H9 (cell line): Measurements from ENCODE around the gene RPL22L1. TPM values are rescaled to one million over a fixed set of nuclear protein-coding genes. Genes with fewer than 3 reads are reported as not detected.

Experiments
- DNase-seq: peaks from one replicate; pipeline ENCODE4 v3.0.0-alpha.2; 2017
- H2AFZ ChIP-seq: one replicate; pipeline ENCODE4 v1.6.1; 2013; ENCODE audit warnings: mild to moderate bottlenecking, low read length, control low read depth, moderate library complexity
- H2AK5ac ChIP-seq: 2 replicates; pipeline ENCODE4 v1.6.1; 2013; ENCODE audit warnings: low read length, control low read depth, mixed read lengths; ENCODE audit not compliant: insufficient read length
- H2BK120ac ChIP-seq: one replicate; pipeline ENCODE4 v1.6.1; 2013; ENCODE audit warnings: low read depth, mild to moderate bottlenecking, low read length, control low read depth, inconsistent platforms; ENCODE audit not compliant: poor library complexity, severe bottlenecking
- H2BK12ac ChIP-seq: 2 replicates; pipeline ENCODE4 v1.6.1; 2013; ENCODE audit warnings: low read length, control low read depth, mixed read lengths, low read depth; ENCODE audit not compliant: insufficient read length
- H2BK15ac ChIP-seq: 2 replicates; pipeline ENCODE4 v1.6.1; 2013; ENCODE audit warnings: low read depth, low read length, control low read depth
- H2BK20ac ChIP-seq: one replicate; pipeline ENCODE4 v1.6.1; 2013; ENCODE audit warnings: low read depth, mild to moderate bottlenecking, low read length, control low read depth, inconsistent platforms; ENCODE audit not compliant: poor library complexity, severe bottlenecking
- H2BK5ac ChIP-seq: 2 replicates; pipeline ENCODE4 v1.6.1; 2013; ENCODE audit warnings: low read length, control low read depth, mixed read lengths; ENCODE audit not compliant: insufficient read length
- H3K14ac ChIP-seq: 2 replicates; pipeline ENCODE4 v1.6.1; 2013; ENCODE audit warnings: low read length, control low read depth; ENCODE audit not compliant: insufficient read depth
- H3K18ac ChIP-seq: 2 replicates; pipeline ENCODE4 v1.6.1; 2013; ENCODE audit warnings: low read depth, mild to moderate bottlenecking, mixed read lengths, low read length, control low read depth; ENCODE audit not compliant: insufficient read length
- H3K23ac ChIP-seq: 2 replicates; pipeline ENCODE4 v1.6.1; 2013; ENCODE audit warnings: low read length, control low read depth, mixed read lengths, low read depth; ENCODE audit not compliant: insufficient read length
- H3K23me2 ChIP-seq: 2 replicates; pipeline ENCODE4 v1.6.1; 2013; ENCODE audit warnings: low read depth, mild to moderate bottlenecking, mixed read lengths, low read length, control low read depth; ENCODE audit not compliant: insufficient read length, poor library complexity, severe bottlenecking
- H3K27ac ChIP-seq: 2 replicates; pipeline ENCODE4 v1.5.1; 2013; ENCODE audit warnings: low read length, control low read depth, mixed read lengths, low read depth; ENCODE audit not compliant: insufficient read length
- H3K27me3 ChIP-seq: 2 replicates; pipeline ENCODE4 v1.6.1; 2013; ENCODE audit warnings: low read length, control low read depth, inconsistent platforms; ENCODE audit not compliant: insufficient read depth
- H3K4ac ChIP-seq: 2 replicates; pipeline ENCODE4 v1.6.1; 2013; ENCODE audit warnings: low read depth, mild to moderate bottlenecking, control low read depth, inconsistent platforms, low read length, moderate library complexity
- H3K4me1 ChIP-seq: 2 replicates; pipeline ENCODE4 v1.6.1; 2013; ENCODE audit warnings: low read length, control low read depth, inconsistent platforms; ENCODE audit not compliant: insufficient read depth
- H3K4me2 ChIP-seq: 2 replicates; pipeline ENCODE4 v1.6.1; 2013; ENCODE audit warnings: low read length, control low read depth, mixed read lengths; ENCODE audit not compliant: insufficient read length, insufficient read depth
- H3K56ac ChIP-seq: 2 replicates; pipeline ENCODE4 v1.6.1; 2013; ENCODE audit warnings: low read depth, mild to moderate bottlenecking, mixed read lengths, low read length, control low read depth; ENCODE audit not compliant: insufficient read length
- H3K79me1 ChIP-seq: 2 replicates; pipeline ENCODE4 v1.6.1; 2013; ENCODE audit warnings: low read depth, mild to moderate bottlenecking, moderate library complexity, low read length, control low read depth, inconsistent platforms; ENCODE audit not compliant: insufficient read depth, poor library complexity, severe bottlenecking
- H3K79me2 ChIP-seq: 2 replicates; pipeline ENCODE4 v1.6.1; 2013; ENCODE audit warnings: low read length, control low read depth, inconsistent platforms; ENCODE audit not compliant: insufficient read depth
- H3K9ac ChIP-seq: 2 replicates; pipeline ENCODE4 v1.6.1; 2013; ENCODE audit warnings: low read length, control low read depth, mixed read lengths; ENCODE audit not compliant: insufficient read length; ENCODE audit errors: extremely low read depth
- H3K9me3 ChIP-seq: one replicate; pipeline ENCODE4 v1.6.1; 2013; ENCODE audit warnings: low read depth, low read length, inconsistent platforms; ENCODE audit not compliant: control insufficient read depth
- H3T11ph ChIP-seq: one replicate; pipeline ENCODE4 v1.6.1; 2013; ENCODE audit warnings: mild to moderate bottlenecking, low read length, control low read depth, inconsistent platforms
- H4K20me1 ChIP-seq: one replicate; pipeline ENCODE4 v1.6.1; 2013; ENCODE audit not compliant: control insufficient read depth, insufficient read length, insufficient read depth
- H4K5ac ChIP-seq: 2 replicates; pipeline ENCODE4 v1.6.1; 2013; ENCODE audit warnings: low read depth, mild to moderate bottlenecking, mixed read lengths, low read length, control low read depth; ENCODE audit not compliant: insufficient read length
- H4K8ac ChIP-seq: replicated peaks from 2 replicates; pipeline ENCODE4 v1.6.1; 2013; ENCODE audit warnings: low read length, control low read depth, mixed read lengths, low read depth; ENCODE audit not compliant: insufficient read length
- H4K91ac ChIP-seq: 2 replicates; pipeline ENCODE4 v1.6.1; 2013; ENCODE audit warnings: low read depth, mild to moderate bottlenecking, moderate library complexity, mixed read lengths, low read length, control low read depth; ENCODE audit not compliant: insufficient read length
- H3K27ac Mint-ChIP-seq, 3 experiments: 2 replicates in 2 of 3; 3 replicates in 1 of 3; pipeline ENCODE4 v1.8.0; 2020 to 2021; ENCODE audit warnings: mixed read lengths in 3 of 3, mild to moderate bottlenecking in 1 of 3, moderate library complexity in 1 of 3
- H3K27me3 Mint-ChIP-seq: 2 replicates; pipeline ENCODE4 v1.8.0; 2021; ENCODE audit warnings: low read depth, mild to moderate bottlenecking, moderate library complexity, mixed read lengths
- H3K36me3 Mint-ChIP-seq, 3 experiments: 2 replicates in 2 of 3; 3 replicates in 1 of 3; pipeline ENCODE4 v1.8.0; 2020 to 2021; ENCODE audit warnings: low read depth in 3 of 3, mixed read lengths in 3 of 3; ENCODE audit not compliant: insufficient read depth in 1 of 3
- H3K4me1 Mint-ChIP-seq, 2 experiments: 2 replicates each; pipeline ENCODE4 v1.8.0; 2020; ENCODE audit warnings: mixed read lengths in 2 of 2
- H3K4me3 Mint-ChIP-seq, 2 experiments: 2 replicates in 1 of 2; 3 replicates in 1 of 2; pipeline ENCODE4 v1.8.0; 2020 to 2021; ENCODE audit warnings: mild to moderate bottlenecking in 2 of 2, mixed read lengths in 2 of 2, moderate library complexity in 1 of 2
- H3K9me3 Mint-ChIP-seq, 2 experiments: 2 replicates in 1 of 2; 3 replicates in 1 of 2; pipeline ENCODE4 v1.8.0; 2020; ENCODE audit warnings: mild to moderate bottlenecking in 2 of 2, mixed read lengths in 2 of 2, moderate library complexity in 1 of 2
- CTCF ChIP-seq: fragments of 200-600 bp; sonication (generic); conservative IDR thresholded peaks from 3 replicates; pipeline ENCODE4 v1.8.0; 2021; ENCODE audit warnings: antibody characterized with exemption, mild to moderate bottlenecking
- WGBS: extraction: QIAGEN DNeasy Blood & Tissue Kit; methylation state at CpG from one replicate; pipeline ENCODE4 v1.1.7; 2013; ENCODE audit warnings: missing lambda C conversion rate, low lambda C conversion rate, mixed read lengths; ENCODE audit not compliant: insufficient read length; ENCODE audit errors: extremely low coverage; 5-methylcytosine and 5-hydroxymethylcytosine counted together
- total RNA-seq: library from RNA; stranded (reverse); gene quantifications from 2 replicates; pipeline ENCODE4 v1.2.1, GENCODE V29; 2021

RPL22L1 gene
- total RNA-seq, 1 experiment from 2014 or later = 100 TPM

DNA sequence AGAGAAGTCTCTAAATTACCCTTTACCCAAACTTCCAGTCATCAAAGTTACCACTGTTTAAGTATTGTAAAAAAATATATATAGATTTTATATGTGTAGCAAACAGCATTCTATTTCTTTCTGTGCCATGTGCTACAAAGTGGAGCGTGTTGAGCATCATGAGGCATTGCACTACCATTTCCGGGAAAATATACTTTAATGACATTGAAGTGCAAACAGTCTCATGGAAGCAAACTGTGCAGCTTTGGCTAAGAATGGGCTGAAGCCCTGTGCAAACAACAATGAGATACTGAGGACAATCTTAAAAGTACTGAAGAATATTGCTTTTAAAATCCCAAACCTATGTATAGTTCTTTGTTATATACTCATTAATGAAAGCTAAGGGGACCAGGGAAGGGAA lies 6.5 kb upstream of the RPL22L1 start:
- Mint-ChIP-seq H3K9me3 (no peaks in the 10 kb centered on the region), H3K4me1 (peaks cover 6% of the 10 kb centered on the region in 2 experiments), H3K27ac (no peak overlapping the region), H3K4me3 (no peak overlapping the region), H3K36me3 (no peaks in the 10 kb centered on the region), H3K27me3 (no peaks in the 10 kb centered on the region)
- Histone ChIP-seq H4K20me1 (no peaks in the 10 kb centered on the region), H2BK120ac (no peak overlapping the region), H2BK15ac (no peak overlapping the region), H3K14ac (no peak overlapping the region), H3K4me2 (no peak overlapping the region), H4K91ac (no peak overlapping the region), H3K4me1 (0 out of 2 replicates have a peak, but pooled peaks cover 3% of the 10 kb centered on the region), H3K56ac (no peak overlapping the region), H3K27me3 (no peaks in the 10 kb centered on the region), H3K9me3 (no peaks in the 10 kb centered on the region), H3T11ph (no peak overlapping the region), H2BK5ac (no peak overlapping the region), H3K23me2 (no peaks in the 10 kb centered on the region), H4K5ac (no peak overlapping the region), H3K79me1 (no peaks in the 10 kb centered on the region), H3K23ac (no peak overlapping the region), H3K18ac (no peak overlapping the region), H3K4ac (no peak overlapping the region), H3K27ac (no peak overlapping the region), H2AFZ (no peak overlapping the region), H3K9ac (no peak overlapping the region), H4K8ac (no peak overlapping the region), H2AK5ac (no peak overlapping the region), H2BK12ac (no peak overlapping the region), H2BK20ac (no peak overlapping the region), H3K79me2 (no peaks in the 10 kb centered on the region)
- no CpG with 5 or more reads among the region's 2 CpGs for WGBS
- no peak for TF ChIP-seq CTCF
- no peak for DNase-seq
